Endothelial cell of umbilical vein (primary cell): ENCODE measurements around the gene KCNMA1. TPM values are rescaled to one million over a fixed set of nuclear protein-coding genes. Genes with fewer than 3 reads are reported as not detected.

Source experiments
- BruUV-seq: library from RNA; stranded (reverse); fragments of 400-500 nt; replicated peaks from 2 replicates; lab custom pipeline; 2021; lab: Mats Ljungman, UMichigan
- CTCF ChIA-PET: fragments of 300-600, 350-600 bp; sonication (Branson Sonifier 250); formaldehyde crosslinking; loops from one replicate; lab custom pipeline; 2021; ENCODE audit warnings: antibody characterized with exemption, inconsistent platforms; lab: Charles Lee
- POLR2A ChIA-PET: fragments of 300-600, 350-600 bp; sonication (Branson Sonifier 250); formaldehyde crosslinking; loops from one replicate; lab custom pipeline; 2021; ENCODE audit warnings: antibody characterized with exemption, inconsistent platforms; lab: Charles Lee
- DNase-seq: peaks from one replicate; pipeline ENCODE4 v3.0.0-alpha.2; 2011; ENCODE audit warnings: low read depth, low spot score
- FAIRE-seq: peaks from 2 replicates; lab custom pipeline; 2011; peaks lifted over from hg19 to GRCh38; lab: Jason Lieb, UNC
- H2AFZ ChIP-seq: 2 replicates; pipeline ENCODE4 v1.6.0; 2012; ENCODE audit warnings: low read depth, low read length, control low read depth, inconsistent platforms
- H3K27ac ChIP-seq: 2 replicates; pipeline ENCODE4 v1.5.1; 2011; ENCODE audit warnings: low read depth, mild to moderate bottlenecking, control low read depth, low read length, moderate library complexity; ENCODE audit not compliant: insufficient read depth
- H3K27me3 ChIP-seq, 2 experiments: 2 replicates each; pipeline versions ENCODE4 v1.6.0 to v1.6.1; 2011; ENCODE audit warnings: low read length in 2 of 2, mixed read lengths in 1 of 2; ENCODE audit not compliant: control insufficient read depth in 2 of 2, insufficient read depth in 2 of 2
- H3K36me3 ChIP-seq, 2 experiments: 2 replicates in 1 of 2; 3 replicates in 1 of 2; pipeline ENCODE4 v1.5.1; 2011; ENCODE audit warnings: low read length in 2 of 2, mild to moderate bottlenecking in 1 of 2, moderate library complexity in 1 of 2; ENCODE audit not compliant: control insufficient read depth in 2 of 2, insufficient read depth in 2 of 2; ENCODE audit errors: extremely low read depth in 1 of 2
- H3K4me1 ChIP-seq: 3 replicates; pipeline ENCODE4 v1.5.1; 2011; ENCODE audit warnings: mild to moderate bottlenecking, low read length; ENCODE audit not compliant: control insufficient read depth, insufficient read depth; ENCODE audit errors: extremely low read depth
- H3K4me2 ChIP-seq: 2 replicates; pipeline ENCODE4 v1.6.1; 2011; ENCODE audit warnings: low read length, control low read depth, mixed read lengths; ENCODE audit not compliant: insufficient read depth
- H3K4me3 ChIP-seq, 3 experiments: fragments of 200-600 bp in 1 of 3; sonication (generic), shearing (Covaris generic) in 1 of 3; replicated peaks in 1 of 3; 2 replicates each; pipeline ENCODE4 v1.5.1; 2011 to 2016; ENCODE audit warnings: control low read depth in 3 of 3, low read length in 3 of 3, mild to moderate bottlenecking in 2 of 3, inconsistent platforms in 1 of 3, low read depth in 1 of 3, moderate library complexity in 1 of 3; ENCODE audit not compliant: insufficient read depth in 1 of 3
- H3K79me2 ChIP-seq: 2 replicates; pipeline ENCODE4 v1.6.0; 2012; ENCODE audit warnings: low read length, inconsistent platforms; ENCODE audit not compliant: control insufficient read depth, insufficient read depth
- H3K9ac ChIP-seq: replicated peaks from 2 replicates; pipeline ENCODE3; 2011; ENCODE audit warnings: low read length, control low read depth; ENCODE audit not compliant: insufficient read depth; ENCODE audit errors: extremely low read depth
- H3K9me1 ChIP-seq: replicated peaks from 3 replicates; pipeline ENCODE4 v1.6.0; 2011; ENCODE audit warnings: mild to moderate bottlenecking, low read length; ENCODE audit not compliant: control insufficient read depth, insufficient read depth; ENCODE audit errors: extremely low read depth
- H3K9me3 ChIP-seq: replicated peaks from 2 replicates; pipeline ENCODE4 v1.5.1; 2012; ENCODE audit warnings: low read length, inconsistent platforms; ENCODE audit not compliant: control insufficient read depth, insufficient read depth
- H4K20me1 ChIP-seq: replicated peaks from 2 replicates; pipeline ENCODE3; 2011; ENCODE audit warnings: mild to moderate bottlenecking, low read length; ENCODE audit not compliant: control insufficient read depth, insufficient read depth; ENCODE audit errors: extremely low read depth
- EZH2 ChIP-seq: IDR thresholded peaks from 2 replicates; pipeline ENCODE4 v1.6.1; 2012; ENCODE audit warnings: borderline replicate concordance, low read depth, mild to moderate bottlenecking, moderate library complexity, low read length, inconsistent platforms; ENCODE audit not compliant: severe bottlenecking
- FOS ChIP-seq: IDR thresholded peaks from 2 replicates; pipeline ENCODE4 v1.6.1; 2011; ENCODE audit warnings: mild to moderate bottlenecking, low read length, moderate library complexity, borderline replicate concordance; ENCODE audit not compliant: insufficient read depth
- GATA2 ChIP-seq: IDR thresholded peaks from 2 replicates; pipeline ENCODE4 v1.7.0; 2011; ENCODE audit warnings: low read depth, mild to moderate bottlenecking, moderate library complexity, mixed read lengths, low read length; ENCODE audit not compliant: insufficient read length, insufficient read depth
- JUN ChIP-seq: IDR thresholded peaks from 2 replicates; pipeline ENCODE4 v1.6.1; 2011; ENCODE audit warnings: borderline replicate concordance, low read depth; ENCODE audit not compliant: insufficient read length, insufficient read depth
- MYC ChIP-seq: IDR thresholded peaks from one replicate; pipeline ENCODE4 v1.6.1; 2011; ENCODE audit warnings: mild to moderate bottlenecking, low read depth, low read length
- POLR2A ChIP-seq: IDR thresholded peaks from 2 replicates; pipeline ENCODE4 v1.6.1; 2012; ENCODE audit warnings: low read depth, mild to moderate bottlenecking, control low read depth, low read length
- POLR2AphosphoS5 ChIP-seq: IDR thresholded peaks from 2 replicates; pipeline ENCODE4 v1.6.1; 2012; ENCODE audit warnings: low read depth, mild to moderate bottlenecking, control low read depth, low read length, moderate library complexity; ENCODE audit not compliant: insufficient read depth
- dilution Hi-C: fragments of 300-500 bp; cut with MboI; formaldehyde crosslinking; loops from one replicate; pipeline ENCODE4 v1.15.0; 2019; ENCODE audit warnings: low sequenced_read_pairs; ENCODE audit not compliant: extremely low pct_ligation_motif_present
- intact Hi-C: fragments of 100-400 bp; cut with micrococcal nuclease; formaldehyde crosslinking; loops from one replicate; pipeline ENCODE4 v1.10.0; 2022
- polyA plus RNA-seq, 4 experiments: library from polyadenylated mRNA; depleted of rRNA in 3 of 4; stranded (reverse) in 3 of 4; unstranded in 1 of 4; fragments of >200 nt; gene quantifications; 2 replicates each; pipeline versions ENCODE4 v1.2.1 to v1.2.3, GENCODE V29; 2011 to 2012; ENCODE audit warnings: missing spikeins in 1 of 4
- total RNA-seq: library from RNA; stranded (reverse); gene quantifications from 2 replicates; pipeline ENCODE4 v1.2.3, GENCODE V29; 2021
- TF ChIP-seq, protein P1 (sequence below): IDR thresholded peaks from 2 replicates; pipeline ENCODE4 v1.6.1; 2011; ENCODE audit not compliant: insufficient read depth, insufficient read length
- TF ChIP-seq, protein P2 (sequence below), 2 donors: IDR thresholded peaks; 1 replicate in 1 of 2; 2 replicates in 1 of 2; pipeline ENCODE4 v1.5.1; 2011; ENCODE audit warnings: low read length in 2 of 2, mild to moderate bottlenecking in 2 of 2, moderate library complexity in 2 of 2, control low read depth in 1 of 2, inconsistent platforms in 1 of 2, low read depth in 1 of 2; ENCODE audit not compliant: insufficient read depth in 1 of 2; ENCODE audit errors: extremely low read depth in 1 of 2

KCNMA1 gene
- total and polyA plus RNA-seq, 2 donors (not counting 3 experiments of a cell fraction or from before 2014, with no cell fraction given), result 0.10 to 0.82 TPM

DNA sequence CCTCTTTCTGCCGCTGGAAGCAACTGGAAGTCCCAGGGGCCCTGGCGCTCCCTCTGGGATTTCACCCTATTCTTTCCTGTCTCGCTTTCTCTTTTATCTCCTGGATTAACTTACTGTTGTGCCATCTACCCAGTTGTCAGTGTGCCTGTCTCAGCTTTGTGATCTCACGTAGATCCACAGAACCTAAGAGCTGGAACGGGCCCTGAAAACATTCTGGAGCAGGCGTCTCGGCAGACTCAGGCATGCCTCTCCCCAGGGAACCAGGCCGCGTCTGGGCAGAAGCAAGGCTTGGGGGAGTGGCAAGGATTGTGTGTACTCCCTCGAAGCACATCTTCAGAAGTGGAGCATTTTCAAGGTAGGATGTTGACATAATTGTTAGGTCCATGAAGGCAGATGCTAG, 87.2 kb downstream of the KCNMA1 start:
- intact Hi-C loops (no loop called here), dilution Hi-C loops (no loop called here)
- no peak for DNase-seq
- no peaks in the 10 kb centered on the region for H3K4me1 ChIP-seq
- no peak overlapping the region for H3K4me3 ChIP-seq
- no TSS peak for BruUV-seq
- peaks cover 0 to 3% of the 10 kb centered on the region in 2 experiments for H3K27me3 ChIP-seq
- H4K20me1 ChIP-seq, result no peaks in the 10 kb centered on the region
- H3K9me1 ChIP-seq, result no peaks in the 10 kb centered on the region
- CTCF ChIA-PET, result no interaction called here
- no peak overlapping the region for H3K9ac ChIP-seq
- POLR2A ChIA-PET, result no interaction called here
- no peaks in the 10 kb centered on the region for H3K79me2 ChIP-seq
- H2AFZ ChIP-seq, result no peak overlapping the region
- no peak overlapping the region for H3K4me2 ChIP-seq
- no peak for FAIRE-seq
- TF ChIP-seq POLR2AphosphoS5 (no peak), JUN (no peak), POLR2A (no peak), GATA2 (no peak), MYC (no peak), EZH2 (no peak), FOS (no peak)
- TF ChIP-seq, protein P1, sequence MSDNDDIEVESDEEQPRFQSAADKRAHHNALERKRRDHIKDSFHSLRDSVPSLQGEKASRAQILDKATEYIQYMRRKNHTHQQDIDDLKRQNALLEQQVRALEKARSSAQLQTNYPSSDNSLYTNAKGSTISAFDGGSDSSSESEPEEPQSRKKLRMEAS, result no peak
- TF ChIP-seq, protein P2, sequence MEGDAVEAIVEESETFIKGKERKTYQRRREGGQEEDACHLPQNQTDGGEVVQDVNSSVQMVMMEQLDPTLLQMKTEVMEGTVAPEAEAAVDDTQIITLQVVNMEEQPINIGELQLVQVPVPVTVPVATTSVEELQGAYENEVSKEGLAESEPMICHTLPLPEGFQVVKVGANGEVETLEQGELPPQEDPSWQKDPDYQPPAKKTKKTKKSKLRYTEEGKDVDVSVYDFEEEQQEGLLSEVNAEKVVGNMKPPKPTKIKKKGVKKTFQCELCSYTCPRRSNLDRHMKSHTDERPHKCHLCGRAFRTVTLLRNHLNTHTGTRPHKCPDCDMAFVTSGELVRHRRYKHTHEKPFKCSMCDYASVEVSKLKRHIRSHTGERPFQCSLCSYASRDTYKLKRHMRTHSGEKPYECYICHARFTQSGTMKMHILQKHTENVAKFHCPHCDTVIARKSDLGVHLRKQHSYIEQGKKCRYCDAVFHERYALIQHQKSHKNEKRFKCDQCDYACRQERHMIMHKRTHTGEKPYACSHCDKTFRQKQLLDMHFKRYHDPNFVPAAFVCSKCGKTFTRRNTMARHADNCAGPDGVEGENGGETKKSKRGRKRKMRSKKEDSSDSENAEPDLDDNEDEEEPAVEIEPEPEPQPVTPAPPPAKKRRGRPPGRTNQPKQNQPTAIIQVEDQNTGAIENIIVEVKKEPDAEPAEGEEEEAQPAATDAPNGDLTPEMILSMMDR (IDR thresholded peaks at IDR 0.05; ENCODE audit: extremely low read depth in 1 of 2, insufficient read depth in 1 of 2, low read depth in 1 of 2, low read length in 2 of 2), result no peak
- H3K36me3 ChIP-seq, result no peaks in the 10 kb centered on the region
- no peak overlapping the region for H3K27ac ChIP-seq
- H3K9me3 ChIP-seq, result no peaks in the 10 kb centered on the region
